ENCODE data around the gene MEOX1.

DNA sequence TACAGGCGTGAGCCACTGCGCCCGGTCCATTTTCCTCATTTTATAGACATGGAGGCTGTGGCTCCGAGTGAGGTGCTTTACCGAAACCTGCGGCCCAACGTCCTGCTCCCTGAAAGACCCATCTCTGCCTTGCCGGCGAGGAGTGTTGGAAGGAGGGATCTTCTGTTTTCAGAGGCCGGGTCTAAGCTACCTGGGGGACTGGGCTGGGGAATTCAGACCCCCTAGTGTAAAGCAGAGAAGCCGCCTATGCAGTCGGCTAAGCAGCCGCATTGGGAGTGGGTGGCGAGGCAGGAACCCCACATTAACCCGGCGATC lies 16.3 kb downstream of the MEOX1 start:
- TF ChIP-seq, protein P1, sequence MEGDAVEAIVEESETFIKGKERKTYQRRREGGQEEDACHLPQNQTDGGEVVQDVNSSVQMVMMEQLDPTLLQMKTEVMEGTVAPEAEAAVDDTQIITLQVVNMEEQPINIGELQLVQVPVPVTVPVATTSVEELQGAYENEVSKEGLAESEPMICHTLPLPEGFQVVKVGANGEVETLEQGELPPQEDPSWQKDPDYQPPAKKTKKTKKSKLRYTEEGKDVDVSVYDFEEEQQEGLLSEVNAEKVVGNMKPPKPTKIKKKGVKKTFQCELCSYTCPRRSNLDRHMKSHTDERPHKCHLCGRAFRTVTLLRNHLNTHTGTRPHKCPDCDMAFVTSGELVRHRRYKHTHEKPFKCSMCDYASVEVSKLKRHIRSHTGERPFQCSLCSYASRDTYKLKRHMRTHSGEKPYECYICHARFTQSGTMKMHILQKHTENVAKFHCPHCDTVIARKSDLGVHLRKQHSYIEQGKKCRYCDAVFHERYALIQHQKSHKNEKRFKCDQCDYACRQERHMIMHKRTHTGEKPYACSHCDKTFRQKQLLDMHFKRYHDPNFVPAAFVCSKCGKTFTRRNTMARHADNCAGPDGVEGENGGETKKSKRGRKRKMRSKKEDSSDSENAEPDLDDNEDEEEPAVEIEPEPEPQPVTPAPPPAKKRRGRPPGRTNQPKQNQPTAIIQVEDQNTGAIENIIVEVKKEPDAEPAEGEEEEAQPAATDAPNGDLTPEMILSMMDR (conservative IDR thresholded peaks at IDR 0.05): no peak
- TF ChIP-seq EZH2 (IDR thresholded peaks at IDR 0.05; ENCODE audit: low read depth): no peak
